ENCODE measurements around the gene GRID1.

DNA sequence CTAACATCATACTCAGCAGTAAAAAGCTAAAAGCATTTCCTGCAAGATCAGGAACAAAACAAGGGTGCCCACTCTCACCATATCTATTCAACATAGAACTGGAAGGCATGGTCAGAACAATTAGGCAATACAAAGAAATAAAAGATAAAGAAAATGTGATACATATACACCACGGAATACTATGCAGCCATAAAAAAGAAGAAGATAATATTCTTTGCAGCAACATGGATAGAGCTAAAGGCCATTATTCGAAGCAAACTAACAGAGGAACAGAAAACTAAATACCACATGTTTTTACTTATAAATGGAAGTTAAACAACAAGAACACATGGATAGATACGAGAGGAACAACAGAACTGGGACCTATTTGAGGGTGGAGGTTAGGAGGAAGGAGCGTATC is 652.7 kb downstream of the GRID1 start:
- no peak for TF ChIP-seq EZH2 (IDR thresholded peaks at IDR 0.05)
- no peak for TF ChIP-seq POLR2AphosphoS5 (IDR thresholded peaks at IDR 0.05; ENCODE audit: borderline replicate concordance, low read depth, low read length)
